GM23248 (cell line): ENCODE data around the gene MFSD8.

Source experiments
- EZH2 ChIP-seq: fragments of 200-600 bp; sonication (generic); IDR thresholded peaks from 2 replicates; pipeline ENCODE4 v1.6.1; 2018; ENCODE audit warnings: antibody characterized with exemption, mild to moderate bottlenecking; ENCODE audit not compliant: insufficient read depth, poor library complexity, severe bottlenecking
- EZH2phosphoT487 ChIP-seq: fragments of 200-600 bp; sonication (generic); IDR thresholded peaks from 2 replicates; pipeline ENCODE4 v1.6.1; 2018; ENCODE audit warnings: antibody characterized with exemption, moderate library complexity, mild to moderate bottlenecking, low read depth; ENCODE audit not compliant: insufficient read depth

DNA sequence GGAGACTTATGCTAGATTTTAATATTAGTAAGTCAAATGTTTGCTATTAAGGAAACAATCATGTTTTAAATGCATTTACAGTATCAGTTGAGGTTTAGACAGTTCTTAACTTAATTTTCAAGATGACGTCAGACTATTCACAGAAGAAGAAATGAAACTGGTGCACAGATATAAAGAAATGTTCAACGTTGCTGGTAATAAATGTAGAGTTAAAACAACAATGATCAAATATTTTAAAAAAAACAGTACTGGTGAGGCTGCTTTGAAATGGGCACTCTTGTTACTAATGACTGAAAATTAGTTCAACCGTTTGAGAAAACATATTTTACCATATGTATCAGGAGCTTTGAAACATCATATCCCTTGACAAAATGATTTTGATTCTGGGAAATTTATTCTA lies 44.5 kb upstream of the MFSD8 start:
- TF ChIP-seq EZH2 (no peak), EZH2phosphoT487 (no peak)
